Measurements from ENCODE around the gene INTS7.
"Not testable (repeated sequence)": the region's sequence is repeated elsewhere in the genome, so short reads cannot be mapped to it uniquely, and the experiment has no call there.

The INTS7 gene

DNA sequence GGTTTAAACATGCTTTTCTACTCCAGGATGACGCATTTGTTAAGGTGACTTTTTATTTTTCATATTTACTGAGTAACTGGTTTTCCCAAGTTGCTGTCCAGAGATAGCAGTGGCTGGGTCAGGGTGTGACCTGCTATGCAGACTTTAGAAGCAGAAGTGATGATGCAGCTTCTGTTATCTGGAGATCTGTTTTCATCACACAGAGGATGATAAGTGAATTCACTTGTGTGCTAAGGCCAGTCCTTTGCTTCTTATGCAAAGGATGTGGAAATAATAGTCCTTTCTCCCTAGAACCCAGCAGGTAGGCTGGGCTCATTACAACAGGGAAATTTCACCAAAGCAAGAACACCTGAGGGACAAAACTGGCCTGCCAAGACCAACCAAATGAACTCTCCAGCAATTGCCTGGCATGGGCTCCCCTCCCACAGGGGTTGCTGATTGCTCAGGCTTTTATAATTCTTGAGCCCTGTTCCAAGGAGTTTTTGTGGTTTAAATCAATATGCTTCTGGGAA lies 107.0 kb downstream of the INTS7 start:
- Histone ChIP-seq H3K4me2 (no peak overlapping the region), H3K27me3 (no peaks in the 10 kb centered on the region), H3K9ac (no peak overlapping the region), H3K9me3 (no peaks in the 10 kb centered on the region), H3K27ac (no peak overlapping the region), H3K4me3 (no peak overlapping the region), H4K20me1 (no peaks in the 10 kb centered on the region), H3K36me3 (no peaks in the 10 kb centered on the region), H3K4me1 (no peaks in the 10 kb centered on the region)
- TF ChIP-seq Cebpa-rat (IDR thresholded peaks at IDR 0.05): no peak

DNA sequence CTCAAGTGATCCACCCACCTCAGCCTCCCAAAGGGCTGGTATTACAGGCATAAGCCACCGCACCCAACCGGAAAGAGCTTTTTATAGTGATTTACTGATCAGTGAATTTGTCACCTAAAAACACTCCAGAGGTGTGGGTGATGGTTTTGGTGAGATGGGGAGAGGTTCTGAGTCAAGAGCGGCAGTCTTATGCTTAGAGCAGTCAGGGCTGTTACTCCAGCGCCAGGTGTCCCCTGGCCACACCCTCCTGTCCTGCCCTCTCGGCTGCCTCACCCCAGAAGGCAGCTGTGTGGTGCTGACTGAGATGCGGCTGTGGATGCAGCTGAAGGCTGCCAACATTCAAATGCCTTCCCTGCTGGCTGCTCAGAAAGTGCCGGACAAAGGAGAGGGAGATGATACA lies 110.3 kb downstream of the INTS7 start:
- Histone ChIP-seq H3K4me2 (no peak overlapping the region), H3K27ac (no peak overlapping the region), H4K20me1 (no peaks in the 10 kb centered on the region), H3K4me3 (no peak overlapping the region), H3K27me3 (no peaks in the 10 kb centered on the region), H3K9me3 (no peaks in the 10 kb centered on the region), H3K4me1 (no peaks in the 10 kb centered on the region), H3K9ac (no peak overlapping the region), H3K36me3 (no peaks in the 10 kb centered on the region)
- TF ChIP-seq Cebpa-rat (IDR thresholded peaks at IDR 0.05): no peak

DNA sequence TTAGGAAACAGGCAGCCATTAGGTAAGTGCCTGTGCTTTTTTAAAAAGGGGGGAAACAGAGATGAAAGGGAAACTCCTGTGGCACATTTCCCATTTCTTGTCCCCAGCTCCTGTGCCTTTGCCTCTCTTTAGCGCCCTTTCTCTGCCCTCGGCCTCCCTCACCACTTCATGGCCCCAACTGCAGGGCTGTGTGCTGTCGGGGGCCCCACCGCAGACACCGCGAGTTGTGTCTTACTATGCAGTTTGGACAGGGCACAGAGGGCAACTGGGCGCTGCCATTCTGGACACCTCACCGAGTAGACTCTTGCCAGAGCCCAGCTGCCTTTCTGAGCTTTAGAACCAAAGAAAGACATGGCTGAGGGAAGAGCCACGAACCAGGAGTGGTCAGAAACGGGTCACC lies 111.1 kb downstream of the INTS7 start:
- Histone ChIP-seq H3K9ac (no peak overlapping the region), H3K4me3 (no peak overlapping the region), H3K36me3 (no peaks in the 10 kb centered on the region), H4K20me1 (no peaks in the 10 kb centered on the region), H3K27ac (no peak overlapping the region), H3K4me1 (no peaks in the 10 kb centered on the region), H3K27me3 (no peaks in the 10 kb centered on the region), H3K4me2 (no peak overlapping the region), H3K9me3 (no peaks in the 10 kb centered on the region)
- no peak for TF ChIP-seq Cebpa-rat (IDR thresholded peaks at IDR 0.05)

DNA sequence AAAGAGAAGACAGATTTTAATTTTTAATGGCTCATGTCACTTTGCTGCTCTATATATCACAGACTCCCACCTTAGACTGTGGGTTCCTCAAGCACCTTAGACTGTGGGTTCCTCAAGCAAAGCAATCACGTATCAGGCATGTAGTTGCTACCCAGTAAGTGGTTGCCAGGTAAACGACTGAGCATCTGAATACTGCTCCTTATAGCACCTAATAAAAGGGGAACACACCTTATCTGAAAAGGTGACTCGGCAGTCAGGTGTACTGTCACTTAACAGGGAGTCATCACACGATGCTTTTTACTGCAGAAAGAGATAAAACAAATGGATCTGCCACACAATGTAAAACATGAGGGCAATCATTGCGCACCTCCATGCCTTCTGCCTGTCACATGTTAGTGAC lies 112.3 kb downstream of the INTS7 start:
- H3K4me1 ChIP-seq: no peaks in the 10 kb centered on the region
- no peak overlapping the region for H3K9ac ChIP-seq
- no peak for TF ChIP-seq Cebpa-rat (IDR thresholded peaks at IDR 0.05)
- H3K9me3 ChIP-seq: no peaks in the 10 kb centered on the region
- no peaks in the 10 kb centered on the region for H3K27me3 ChIP-seq
- no peak overlapping the region for H3K4me3 ChIP-seq
- H3K36me3 ChIP-seq: no peaks in the 10 kb centered on the region
- no peak overlapping the region for H3K27ac ChIP-seq
- no peak overlapping the region for H3K4me2 ChIP-seq
- no peaks in the 10 kb centered on the region for H4K20me1 ChIP-seq

DNA sequence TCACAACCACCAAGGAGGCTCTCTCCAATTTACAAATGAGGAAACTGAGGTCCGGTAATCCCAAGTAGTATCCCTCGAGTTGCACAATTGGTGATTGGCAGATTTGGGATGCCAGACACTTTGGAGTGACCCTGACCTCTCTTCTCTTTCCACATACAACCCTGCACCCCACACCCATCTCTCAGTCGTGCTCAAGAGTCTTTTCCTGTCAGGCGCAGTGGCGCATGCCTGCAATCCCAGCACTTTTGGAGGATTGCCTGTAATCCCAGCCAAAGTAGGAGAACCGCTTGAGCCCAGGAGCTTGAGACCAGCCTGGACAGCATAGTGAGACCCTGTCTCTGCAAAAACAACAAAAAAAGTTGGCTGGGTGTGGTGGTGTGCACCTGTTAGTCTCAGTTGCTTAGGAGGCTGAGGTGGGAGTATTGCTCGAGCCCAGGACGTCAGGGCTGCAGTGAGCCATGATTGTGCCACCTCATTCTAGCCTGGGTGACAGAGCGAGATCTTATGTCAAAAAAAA lies 113.7 kb downstream of the INTS7 start:
- no peaks in the 10 kb centered on the region for H3K9me3 ChIP-seq
- no peak overlapping the region for H3K9ac ChIP-seq
- no peaks in the 10 kb centered on the region for H3K36me3 ChIP-seq
- no peaks in the 10 kb centered on the region for H3K4me1 ChIP-seq
- H3K27ac ChIP-seq: no peak overlapping the region
- H3K4me3 ChIP-seq: no peak overlapping the region
- no peak overlapping the region for H3K4me2 ChIP-seq
- TF ChIP-seq Cebpa-rat (IDR thresholded peaks at IDR 0.05): no peak
- no peaks in the 10 kb centered on the region for H4K20me1 ChIP-seq
- H3K27me3 ChIP-seq: no peaks in the 10 kb centered on the region

DNA sequence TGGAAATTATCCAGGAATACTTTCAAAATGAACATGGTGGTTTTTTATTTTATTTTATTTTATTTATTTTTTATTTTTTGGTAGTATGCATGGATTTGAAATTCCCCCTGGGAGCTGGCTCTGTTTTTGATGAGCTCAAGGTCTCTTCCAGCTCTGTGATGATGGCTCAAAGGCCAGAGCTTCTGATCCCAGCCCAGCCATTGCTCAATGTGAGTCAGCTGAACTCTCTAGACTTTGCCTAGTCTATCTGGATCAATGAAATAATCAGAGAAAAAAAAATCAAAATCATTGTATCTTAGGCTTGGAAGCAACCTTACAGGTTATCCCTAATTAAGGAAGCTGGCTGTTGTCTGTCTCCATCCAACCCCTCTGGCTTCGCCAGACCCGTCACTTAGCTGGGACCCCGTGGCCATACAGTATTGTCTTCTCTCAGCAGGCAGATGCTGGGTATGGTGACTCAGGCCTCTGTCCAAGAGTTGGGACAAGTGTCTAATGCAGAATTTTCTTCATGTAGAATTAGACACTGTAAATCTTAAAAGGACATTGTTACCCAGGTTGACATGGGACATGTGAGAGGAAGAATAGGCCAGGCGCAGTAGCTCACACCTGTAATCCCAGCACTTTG lies 114.6 kb downstream of the INTS7 start:
- no peak overlapping the region for H3K27ac ChIP-seq
- H3K9me3 ChIP-seq: no peaks in the 10 kb centered on the region
- no peaks in the 10 kb centered on the region for H3K4me1 ChIP-seq
- no peak overlapping the region for H3K4me3 ChIP-seq
- H3K36me3 ChIP-seq: no peaks in the 10 kb centered on the region
- H3K4me2 ChIP-seq: no peak overlapping the region
- no peak for TF ChIP-seq Cebpa-rat (IDR thresholded peaks at IDR 0.05)
- H3K27me3 ChIP-seq: no peaks in the 10 kb centered on the region
- no peaks in the 10 kb centered on the region for H4K20me1 ChIP-seq
- no peak overlapping the region for H3K9ac ChIP-seq

DNA sequence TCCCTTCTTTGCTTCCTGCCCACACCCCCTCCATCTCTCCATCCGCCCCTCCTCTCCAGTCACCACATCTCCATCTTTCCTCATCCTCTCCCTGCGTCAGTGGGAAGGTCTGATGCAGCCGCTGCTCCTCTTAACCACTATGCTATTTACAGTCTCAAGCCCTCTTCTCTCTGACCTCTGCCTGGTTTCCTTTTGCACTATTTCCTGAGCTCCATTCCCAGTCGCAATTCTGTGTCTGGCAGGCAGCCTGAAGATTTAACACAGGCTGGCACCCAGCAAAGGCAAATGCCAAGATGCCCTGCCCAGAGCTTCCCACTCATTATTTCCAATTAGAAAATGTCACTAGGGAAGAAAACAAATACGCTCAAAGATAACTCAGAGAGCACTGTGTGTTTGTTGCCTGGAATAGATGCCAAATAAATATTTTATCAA lies 115.2 kb downstream of the INTS7 start:
- H4K20me1 ChIP-seq: no peaks in the 10 kb centered on the region
- H3K27me3 ChIP-seq: no peaks in the 10 kb centered on the region
- no peak overlapping the region for H3K27ac ChIP-seq
- H3K9me3 ChIP-seq: no peaks in the 10 kb centered on the region
- H3K36me3 ChIP-seq: no peaks in the 10 kb centered on the region
- TF ChIP-seq Cebpa-rat (IDR thresholded peaks at IDR 0.05): no peak
- H3K4me2 ChIP-seq: no peak overlapping the region
- H3K4me3 ChIP-seq: no peak overlapping the region
- H3K4me1 ChIP-seq: no peaks in the 10 kb centered on the region
- H3K9ac ChIP-seq: no peak overlapping the region

DNA sequence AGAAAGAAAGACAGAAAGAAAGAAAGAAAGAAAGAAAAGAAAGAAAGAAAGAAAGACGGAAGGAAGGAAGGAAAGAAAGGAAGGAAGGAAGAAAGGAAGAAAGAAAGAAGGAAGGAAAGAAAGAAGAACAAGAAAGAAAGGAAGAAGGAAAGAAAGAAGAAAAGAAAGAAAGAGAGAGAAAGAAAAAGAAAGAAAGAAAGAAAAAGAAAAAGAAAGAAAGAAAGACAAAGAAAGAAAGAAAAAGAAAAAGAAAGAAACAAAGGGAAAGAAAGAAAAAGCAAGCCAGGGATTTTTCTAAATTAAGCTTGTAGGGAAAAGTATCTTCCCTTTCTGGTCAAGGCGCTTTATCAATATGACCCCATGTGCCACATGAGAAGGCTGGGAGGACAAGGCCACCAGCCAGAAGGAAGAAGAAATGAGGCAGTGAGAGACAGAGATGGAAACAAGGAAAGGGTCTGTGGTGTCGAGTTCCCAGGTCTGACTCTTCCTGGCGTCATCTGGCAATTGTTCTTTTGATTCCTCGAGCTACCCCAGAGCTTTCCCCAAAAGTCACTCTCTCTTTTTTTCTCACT lies 116.4 kb downstream of the INTS7 start:
- no peaks in the 10 kb centered on the region for H3K4me1 ChIP-seq
- no peaks in the 10 kb centered on the region for H3K9me3 ChIP-seq
- no peak overlapping the region for H3K9ac ChIP-seq
- H4K20me1 ChIP-seq: no peaks in the 10 kb centered on the region
- no peaks in the 10 kb centered on the region for H3K36me3 ChIP-seq
- H3K27me3 ChIP-seq: no peaks in the 10 kb centered on the region
- no peak overlapping the region for H3K4me2 ChIP-seq
- H3K4me3 ChIP-seq: no peak overlapping the region
- no peak overlapping the region for H3K27ac ChIP-seq
- TF ChIP-seq Cebpa-rat (IDR thresholded peaks at IDR 0.05): no peak

DNA sequence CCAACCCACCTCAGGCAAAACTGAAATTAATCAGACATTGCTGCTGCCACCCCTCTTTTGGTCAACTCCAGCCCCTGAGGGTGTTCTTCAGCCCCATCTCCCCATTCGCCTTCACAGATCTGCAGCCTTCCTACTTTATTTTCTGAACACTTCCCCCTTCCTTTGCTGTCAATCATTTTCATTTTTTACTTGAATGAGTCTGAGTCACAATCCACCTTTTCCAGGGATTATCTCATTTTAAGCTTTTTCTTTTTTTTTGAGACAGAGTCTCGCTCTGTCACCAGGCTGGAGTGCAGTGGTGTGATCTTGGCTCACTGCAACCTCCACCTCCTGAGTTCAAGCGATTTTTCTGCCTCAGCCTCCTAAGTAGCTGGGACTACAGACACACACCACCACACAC lies 118.9 kb downstream of the INTS7 start:
- not testable (repeated sequence) for H3K9me3 ChIP-seq, H3K4me3 ChIP-seq, H4K20me1 ChIP-seq, H3K4me1 ChIP-seq, H3K9ac ChIP-seq, H3K27ac ChIP-seq, H3K27me3 ChIP-seq, H3K4me2 ChIP-seq, H3K36me3 ChIP-seq

DNA sequence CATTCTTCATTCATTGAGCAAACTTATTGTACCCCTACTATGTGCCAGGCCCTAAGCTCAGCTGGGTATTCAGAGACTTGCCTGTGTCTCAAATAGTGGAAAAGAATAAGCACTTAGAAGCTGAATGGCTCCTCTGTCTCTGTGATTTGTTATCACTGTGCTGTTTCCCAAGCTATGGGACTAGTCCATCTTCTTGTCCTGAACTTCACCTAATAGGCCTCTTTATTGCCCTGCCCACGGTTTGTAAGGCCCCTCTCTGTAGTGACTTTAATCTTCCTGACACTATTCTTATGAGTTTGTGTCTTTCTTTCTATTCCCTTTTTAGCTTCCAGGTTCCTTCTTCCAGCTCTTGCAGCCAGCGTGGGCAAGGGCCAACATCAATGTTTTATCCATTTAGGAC lies 119.4 kb downstream of the INTS7 start:
- no peak overlapping the region for H3K9ac ChIP-seq
- H4K20me1 ChIP-seq: no peaks in the 10 kb centered on the region
- H3K27ac ChIP-seq: no peak overlapping the region
- H3K4me3 ChIP-seq: no peak overlapping the region
- no peaks in the 10 kb centered on the region for H3K9me3 ChIP-seq
- H3K4me2 ChIP-seq: no peak overlapping the region
- H3K4me1 ChIP-seq: peaks cover 9% of the 10 kb centered on the region; the same call in 1 of the 2 replicates
- TF ChIP-seq Cebpa-rat (IDR thresholded peaks at IDR 0.05): no peak
- no peaks in the 10 kb centered on the region for H3K27me3 ChIP-seq
- no peaks in the 10 kb centered on the region for H3K36me3 ChIP-seq

All from BLaER1 (cell line).